Stimulated activated CD8-positive, alpha-beta memory T cell treated with anti-CD3 and anti-CD28 coated beads, Interleukin-7, amount 100 ng/mL, for 24 hours (primary cell): Measurements from ENCODE around the gene TOM1L2.
"Not testable (repeated sequence)": the region's sequence is repeated elsewhere in the genome, so short reads cannot be mapped to it uniquely, and the experiment has no call there.

Experiments
- DNase-seq: peaks from one replicate; pipeline ENCODE4 v3.0.0-alpha.2; 2020; ENCODE audit warnings: low read depth

Gene TOM1L2

GRCh38 chr17:17972126-17972951 lies at the start of gene TOM1L2, which contains the start of gene DRC3:
Gene TOM1L2, minus strand, starts transcription at chr17:17972400. Its CDS starts 87 bp downstream, at chr17:17972313.
Gene DRC3, plus strand, starts transcription at chr17:17972862. Its CDS starts 4,737 bp downstream, at chr17:17977599.
- DNase-seq: peak; percentile 100

DNA sequence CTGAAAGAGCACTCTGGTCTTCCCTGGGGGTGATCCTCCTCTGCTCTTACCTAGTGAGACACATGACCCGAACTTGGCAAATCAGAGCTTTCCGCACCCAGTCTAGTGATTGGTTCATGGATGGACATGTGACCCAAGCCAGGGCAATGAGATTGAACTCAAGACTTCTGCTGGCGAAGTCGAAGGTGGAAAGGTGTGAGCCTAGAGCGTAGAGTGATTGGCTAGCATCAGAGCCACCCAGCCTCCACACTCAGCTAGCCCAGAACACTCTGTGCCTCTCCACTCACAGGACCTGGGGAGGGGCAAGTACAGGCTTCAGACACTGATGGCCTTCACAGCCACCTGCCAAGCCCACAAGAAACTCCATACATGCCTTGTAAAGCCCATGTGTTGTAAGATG lies 49.2 kb upstream of the TOM1L2 start:
- no peak for DNase-seq

DNA sequence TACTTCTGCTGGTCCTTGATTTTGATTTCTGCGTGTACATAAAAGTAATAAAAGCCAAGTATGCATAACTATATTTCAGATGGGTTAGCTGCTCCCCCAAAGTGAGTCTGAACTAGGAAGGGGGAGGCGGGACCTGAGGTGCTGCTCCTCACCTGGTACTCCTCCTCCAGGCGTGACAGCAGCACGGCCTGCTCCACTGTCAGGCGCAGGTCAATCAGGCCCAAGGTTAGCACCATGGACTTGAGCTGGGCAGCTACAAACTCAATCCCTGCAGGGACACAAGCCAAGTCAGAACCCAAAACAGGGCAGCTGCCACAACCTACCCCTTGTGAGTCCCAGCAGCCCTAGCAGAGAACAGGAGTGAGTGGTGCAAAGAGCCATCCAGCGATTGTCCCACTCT lies 48.8 kb upstream of the TOM1L2 start:
- DNase-seq: no peak

- DNase-seq: no peak
Measured at GRCh38 chr17:18019838-18020154, 47.6 kb upstream of the TOM1L2 start.

DNA sequence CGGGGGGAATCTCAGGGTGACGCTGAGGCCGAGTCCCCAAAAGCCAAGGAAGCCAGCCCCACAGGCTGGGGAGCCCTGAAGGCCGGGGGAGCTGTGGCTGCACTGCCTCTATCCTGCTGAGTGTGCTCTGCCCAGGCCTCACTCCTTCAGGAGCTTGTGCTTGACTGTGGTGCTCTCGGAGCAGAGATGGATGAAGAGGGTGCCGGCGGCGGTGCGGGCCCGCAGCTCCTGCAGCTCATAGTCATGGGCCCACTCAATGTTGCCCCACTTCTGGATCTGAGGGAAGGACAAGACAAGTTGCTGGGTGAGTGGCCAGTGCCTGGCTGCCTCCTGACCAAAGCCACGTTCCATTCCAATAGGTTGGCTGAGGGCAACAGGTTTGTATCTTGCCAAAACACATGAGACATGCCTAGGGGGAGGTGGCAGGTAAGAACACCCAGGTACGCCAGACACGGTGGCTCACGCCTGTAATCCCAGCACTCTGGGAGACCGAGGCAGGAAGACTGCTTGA lies 46.3 kb upstream of the TOM1L2 start:
- DNase-seq: no peak

- DNase-seq: no peak
Measured at GRCh38 chr17:18017958-18018357, 45.8 kb upstream of the TOM1L2 start.

GRCh38 chr17:18016426-18016825 lies 44.2 kb upstream of the TOM1L2 start:
- DNase-seq: no peak

GRCh38 chr17:18015593-18015992 lies 43.4 kb upstream of the TOM1L2 start:
- no peak for DNase-seq

GRCh38 chr17:18014006-18014405 lies 41.8 kb upstream of the TOM1L2 start:
- no peak for DNase-seq

DNA sequence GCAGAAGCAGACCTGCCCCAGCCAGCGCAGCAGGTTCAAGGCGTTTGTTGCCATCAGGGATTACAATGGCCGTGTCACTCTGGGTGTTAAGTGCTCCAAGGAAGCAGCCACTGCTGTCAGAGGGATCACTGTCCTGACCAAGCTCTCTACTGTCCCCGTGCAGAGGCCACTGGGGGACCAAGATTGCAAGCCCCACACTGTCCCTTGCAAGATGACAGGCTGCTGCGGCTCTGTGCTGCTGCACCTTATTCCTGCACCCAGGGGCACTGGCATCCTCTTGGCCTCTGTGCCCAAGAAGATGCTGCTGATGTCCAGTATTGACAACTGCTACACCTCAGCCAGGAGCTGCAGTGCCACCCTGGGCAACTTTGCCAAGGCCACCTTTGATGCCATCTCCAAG lies 39.1 kb upstream of the TOM1L2 start:
- no peak for DNase-seq

- no peak for DNase-seq
Measured at GRCh38 chr17:18009609-18010420, 37.6 kb upstream of the TOM1L2 start.

GRCh38 chr17:18008496-18009268 lies 36.5 kb upstream of the TOM1L2 start:
- DNase-seq: no peak

GRCh38 chr17:18006495-18007239 lies 34.5 kb upstream of the TOM1L2 start:
- DNase-seq: no peak

GRCh38 chr17:18005496-18005895 lies 33.3 kb upstream of the TOM1L2 start:
- DNase-seq: no peak

DNA sequence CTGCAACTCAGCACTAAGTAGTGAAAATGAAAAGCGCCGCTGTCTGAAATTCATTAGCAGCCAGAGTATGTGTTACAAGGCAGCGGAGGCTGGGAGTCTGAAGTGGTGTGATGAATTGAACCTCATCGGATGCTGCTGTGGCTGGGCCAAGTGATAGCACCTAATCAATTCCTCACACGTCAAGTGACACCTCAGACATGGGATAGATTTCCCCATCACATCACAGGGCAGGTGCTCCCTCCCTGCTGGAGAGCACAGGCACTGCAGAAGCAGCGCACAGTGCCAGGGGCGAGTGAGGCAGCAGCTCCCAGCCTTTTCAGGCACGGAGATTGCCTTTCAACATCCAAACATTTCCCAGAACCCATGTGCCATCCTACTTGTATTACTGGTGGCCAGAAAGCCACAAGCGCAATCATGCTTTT lies 32.7 kb upstream of the TOM1L2 start:
- DNase-seq: no peak

DNA sequence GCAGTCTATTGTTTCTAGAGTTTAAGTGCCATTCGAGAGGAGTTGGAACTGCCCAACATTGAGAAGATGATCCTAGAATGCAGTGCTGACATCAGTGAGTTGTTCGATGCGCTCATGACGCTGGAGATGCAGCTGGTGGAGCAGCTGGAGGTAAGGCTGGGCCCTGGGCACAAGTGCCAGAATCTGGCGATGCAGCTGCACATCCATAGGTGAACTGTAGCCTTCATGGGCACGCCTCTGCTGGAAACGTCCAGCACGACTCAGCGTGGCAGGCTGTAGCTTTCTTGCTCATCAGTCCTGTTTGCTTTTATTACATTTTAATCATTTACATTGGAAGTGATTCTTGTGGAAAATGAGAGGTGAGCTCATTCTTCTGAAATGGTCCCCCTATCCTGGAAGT lies 32.1 kb upstream of the TOM1L2 start:
- DNase-seq: no peak

GRCh38 chr17:18002171-18002570 lies 30.0 kb upstream of the TOM1L2 start:
- no peak for DNase-seq

- no peak for DNase-seq
Measured at GRCh38 chr17:18000030-18000408, 27.8 kb upstream of the TOM1L2 start.

- no peak for DNase-seq
Measured at GRCh38 chr17:17999364-18000029, 27.3 kb upstream of the TOM1L2 start.

DNA sequence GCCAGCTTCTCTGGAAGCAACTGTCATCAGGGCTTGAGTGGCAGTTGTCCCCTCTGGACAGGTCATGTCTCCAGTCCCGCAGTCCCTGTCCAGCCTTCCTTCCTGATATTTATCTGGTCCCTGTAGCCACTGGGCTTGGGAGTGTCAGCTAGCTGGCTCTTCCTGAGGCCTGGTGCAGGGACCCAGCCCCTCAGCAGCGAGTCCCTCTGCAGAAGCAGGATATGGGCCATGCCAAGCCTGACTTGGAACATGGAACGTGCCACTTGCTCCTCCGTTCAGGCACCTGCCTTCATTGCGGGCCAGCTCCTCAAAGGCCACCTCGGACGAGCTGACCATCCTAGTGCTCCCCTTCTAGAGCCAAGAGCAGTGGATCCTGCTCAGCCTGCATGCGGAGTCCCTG lies 26.7 kb upstream of the TOM1L2 start:
- DNase-seq: no peak

DNA sequence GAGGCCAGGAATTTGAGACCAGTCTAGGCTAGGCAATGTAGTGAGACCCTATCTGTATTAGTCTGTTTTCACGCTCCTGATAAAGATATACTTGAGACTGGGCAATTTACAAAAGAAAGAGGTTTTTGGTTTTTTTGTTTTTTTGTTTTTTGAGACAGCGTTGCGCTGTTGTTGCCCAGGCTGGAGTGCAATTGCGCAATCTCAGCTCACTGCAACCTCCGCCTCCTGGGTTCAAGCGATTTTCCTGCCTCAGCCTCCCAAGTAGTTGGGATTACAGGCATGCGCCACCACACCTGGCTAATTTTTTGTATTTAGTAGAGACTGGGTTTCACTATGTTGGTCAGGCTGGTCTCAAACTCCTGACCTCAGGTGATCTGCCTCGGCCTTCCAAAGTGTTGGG lies 23.7 kb upstream of the TOM1L2 start:
- not testable (repeated sequence) for DNase-seq
